Trophoblast cell (in vitro differentiated cells and primary cell): Measurements from ENCODE around the gene ASIC4.

Experiments used
- DNase-seq, 2 donors: peaks; one replicate each; pipeline ENCODE4 v3.0.0-alpha.2; 2016
- H2AFZ ChIP-seq: 2 replicates; pipeline ENCODE4 v1.6.1; 2013; ENCODE audit warnings: low read length, moderate library complexity, mild to moderate bottlenecking; ENCODE audit not compliant: insufficient read depth, poor library complexity
- H2AK5ac ChIP-seq: 2 replicates; pipeline ENCODE4 v1.6.1; 2013; ENCODE audit warnings: mild to moderate bottlenecking, low read length
- H2BK120ac ChIP-seq: 2 replicates; pipeline ENCODE4 v1.6.1; 2013; ENCODE audit warnings: low read length, mild to moderate bottlenecking, moderate library complexity; ENCODE audit not compliant: insufficient read depth, poor library complexity
- H2BK12ac ChIP-seq: 2 replicates; pipeline ENCODE4 v1.6.1; 2013; ENCODE audit warnings: mild to moderate bottlenecking, low read length, moderate library complexity
- H2BK5ac ChIP-seq: 2 replicates; pipeline ENCODE4 v1.6.1; 2013; ENCODE audit warnings: low read length, low read depth, moderate library complexity, mild to moderate bottlenecking; ENCODE audit not compliant: poor library complexity
- H3K14ac ChIP-seq: 2 replicates; pipeline ENCODE4 v1.6.1; 2013; ENCODE audit warnings: mild to moderate bottlenecking, low read length
- H3K18ac ChIP-seq: 2 replicates; pipeline ENCODE4 v1.6.1; 2013; ENCODE audit warnings: mild to moderate bottlenecking, low read length
- H3K23ac ChIP-seq: 2 replicates; pipeline ENCODE4 v1.6.1; 2013; ENCODE audit warnings: low read length
- H3K27ac ChIP-seq: 2 replicates; pipeline ENCODE4 v1.5.1; 2013; ENCODE audit warnings: low read depth, mild to moderate bottlenecking, inconsistent platforms, low read length, moderate library complexity
- H3K27me3 ChIP-seq: 2 replicates; pipeline ENCODE4 v1.6.1; 2013; ENCODE audit warnings: inconsistent platforms, mild to moderate bottlenecking, low read length, moderate library complexity; ENCODE audit not compliant: insufficient read depth
- H3K36me3 ChIP-seq, 2 experiments: 1 replicate in 1 of 2; 2 replicates in 1 of 2; pipeline ENCODE4 v1.6.1; 2013; ENCODE audit warnings: low read length in 2 of 2, mild to moderate bottlenecking in 2 of 2, moderate library complexity in 1 of 2; ENCODE audit not compliant: insufficient read depth in 2 of 2, control insufficient read depth in 1 of 2
- H3K4ac ChIP-seq: 2 replicates; pipeline ENCODE4 v1.6.1; 2013; ENCODE audit warnings: low read depth, mild to moderate bottlenecking, low read length, moderate library complexity
- H3K4me1 ChIP-seq, 2 experiments: 1 replicate in 1 of 2; 2 replicates in 1 of 2; pipeline ENCODE4 v1.6.1; 2013; ENCODE audit warnings: low read length in 2 of 2, mild to moderate bottlenecking in 2 of 2, moderate library complexity in 1 of 2; ENCODE audit not compliant: insufficient read depth in 2 of 2, control insufficient read depth in 1 of 2
- H3K4me2 ChIP-seq: 2 replicates; pipeline ENCODE4 v1.6.1; 2013; ENCODE audit warnings: inconsistent platforms, mild to moderate bottlenecking, low read length, moderate library complexity
- H3K4me3 ChIP-seq: 2 replicates; pipeline ENCODE4 v1.5.1; 2013; ENCODE audit warnings: mild to moderate bottlenecking, low read depth, low read length, inconsistent platforms
- H3K79me1 ChIP-seq: one replicate; pipeline ENCODE4 v1.6.1; 2013; ENCODE audit warnings: low read length
- H3K79me2 ChIP-seq: 2 replicates; pipeline ENCODE4 v1.6.1; 2013; ENCODE audit warnings: low read length, mild to moderate bottlenecking; ENCODE audit not compliant: control insufficient read depth, insufficient read depth, poor library complexity
- H3K9ac ChIP-seq: 2 replicates; pipeline ENCODE4 v1.6.1; 2013; ENCODE audit warnings: mild to moderate bottlenecking, low read length
- H3K9me3 ChIP-seq: 2 replicates; pipeline ENCODE4 v1.6.1; 2013; ENCODE audit warnings: low read depth, mild to moderate bottlenecking, control low read depth, inconsistent platforms, low read length; ENCODE audit not compliant: insufficient read depth
- H4K12ac ChIP-seq: 2 replicates; pipeline ENCODE4 v1.6.1; 2013; ENCODE audit warnings: low read depth, mild to moderate bottlenecking, low read length, moderate library complexity
- H4K8ac ChIP-seq: 2 replicates; pipeline ENCODE4 v1.6.1; 2013; ENCODE audit warnings: low read depth, mild to moderate bottlenecking, low read length, moderate library complexity
- H4K91ac ChIP-seq: one replicate; pipeline ENCODE4 v1.6.1; 2013; ENCODE audit warnings: low read depth, mild to moderate bottlenecking, low read length, moderate library complexity
- WGBS: extraction: QIAGEN DNeasy Blood & Tissue Kit; methylation state at CpG from one replicate; pipeline ENCODE4 v1.1.7; 2013; ENCODE audit warnings: missing lambda C conversion rate; ENCODE audit not compliant: insufficient read length, insufficient coverage; ENCODE audit errors: extremely low coverage; 5-methylcytosine and 5-hydroxymethylcytosine counted together

Gene ASIC4

DNA sequence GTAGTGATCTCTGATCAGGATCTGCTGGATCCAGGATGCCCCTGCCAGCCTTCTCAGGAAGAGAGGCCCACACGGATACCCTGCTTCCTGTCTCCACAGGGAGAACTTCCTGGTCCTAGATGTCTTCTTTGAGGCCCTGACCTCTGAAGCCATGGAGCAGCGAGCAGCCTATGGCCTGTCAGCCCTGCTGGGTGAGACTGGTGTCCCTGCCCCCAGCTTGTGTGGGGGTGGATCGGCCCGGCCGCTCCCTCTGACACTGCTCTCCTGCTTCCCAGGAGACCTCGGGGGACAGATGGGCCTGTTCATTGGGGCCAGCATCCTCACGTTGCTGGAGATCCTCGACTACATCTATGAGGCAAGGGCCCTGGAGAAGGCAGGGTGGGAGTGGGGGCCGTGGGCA is 22.7 kb downstream of the ASIC4 start:
- Histone ChIP-seq H3K4me3 (no peak overlapping the region), H3K4me2 (no peak overlapping the region), H4K8ac (no peak overlapping the region), H2AK5ac (no peak overlapping the region), H3K36me3 (peaks cover 31 to 33% of the 10 kb centered on the region in 2 experiments), H3K4ac (no peak overlapping the region), H3K14ac (no peak overlapping the region), H4K91ac (peak overlapping the region; percentile 21), H3K79me2 (peaks cover 1% of the 10 kb centered on the region), H4K12ac (no peak overlapping the region), H3K27me3 (no peaks in the 10 kb centered on the region), H3K9me3 (no peaks in the 10 kb centered on the region), H3K9ac (no peak overlapping the region), H3K79me1 (peaks cover 2% of the 10 kb centered on the region), H2BK120ac (no peak overlapping the region), H2AFZ (no peak overlapping the region), H3K18ac (no peak overlapping the region), H2BK12ac (no peak overlapping the region), H2BK5ac (no peak overlapping the region), H3K27ac (no peak overlapping the region), H3K23ac (no peak overlapping the region), H3K4me1 (peaks cover 7 to 17% of the 10 kb centered on the region in 2 experiments)
- DNase-seq = no peak
- no CpG with 5 or more reads among the region's 9 CpGs for WGBS

DNA sequence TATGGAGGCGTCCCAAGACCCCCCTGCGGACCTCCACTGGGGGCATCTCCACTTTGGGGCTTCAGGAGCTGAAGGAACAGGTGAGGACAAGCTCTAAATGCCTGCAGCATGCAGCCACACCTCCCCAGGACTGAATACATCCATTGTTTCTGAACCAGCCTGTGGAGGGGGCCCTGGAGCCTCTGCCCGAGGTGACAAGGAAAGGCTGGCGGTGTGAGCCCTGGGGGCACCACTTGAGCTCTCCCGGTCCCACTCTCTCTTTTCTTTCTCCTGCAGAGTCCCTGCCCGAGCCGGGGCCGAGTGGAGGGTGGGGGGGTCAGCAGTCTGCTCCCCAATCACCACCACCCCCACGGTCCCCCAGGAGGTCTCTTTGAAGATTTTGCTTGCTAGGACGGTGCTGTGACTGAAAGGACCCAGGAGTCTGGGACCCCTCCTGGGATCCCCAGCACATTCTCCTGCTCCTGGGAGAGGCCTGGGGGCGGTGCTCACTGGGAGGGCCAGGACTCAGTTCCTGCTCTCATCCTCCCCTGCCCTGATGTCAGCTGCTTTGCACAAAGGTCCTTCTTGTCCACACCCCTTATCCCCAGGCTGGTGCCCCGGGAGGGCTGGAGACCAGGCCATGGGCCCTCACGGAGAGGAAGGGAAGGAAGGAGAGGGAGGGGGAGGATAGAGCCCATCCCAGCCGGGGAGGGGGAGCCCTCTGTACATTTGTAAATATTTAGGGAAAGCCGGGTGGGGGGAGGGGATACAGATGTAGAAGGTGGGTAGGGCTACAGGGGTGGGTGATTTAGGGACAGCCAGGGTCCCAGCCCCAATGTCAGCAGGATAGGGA is 23.6 kb downstream of the ASIC4 start:
- no CpG with 5 or more reads among the region's 15 CpGs for WGBS
- no peak overlapping the region for H3K4me2 ChIP-seq
- H3K36me3 ChIP-seq = peaks cover 31 to 33% of the 10 kb centered on the region in 2 experiments
- no peak overlapping the region for H3K9ac ChIP-seq
- H3K4me1 ChIP-seq = peaks cover 8 to 22% of the 10 kb centered on the region in 2 experiments
- no peak overlapping the region for H2BK120ac ChIP-seq
- H3K4ac ChIP-seq = no peak overlapping the region
- H4K12ac ChIP-seq = no peak overlapping the region
- H2BK12ac ChIP-seq = no peak overlapping the region
- no peak overlapping the region for H2AK5ac ChIP-seq
- no peak overlapping the region for H4K8ac ChIP-seq
- peak overlapping the region; percentile 29 for H3K18ac ChIP-seq
- peaks cover 3% of the 10 kb centered on the region for H3K79me2 ChIP-seq
- H3K79me1 ChIP-seq = peaks cover 4% of the 10 kb centered on the region
- no peak overlapping the region for H3K23ac ChIP-seq
- no peak overlapping the region for H3K14ac ChIP-seq
- H3K27me3 ChIP-seq = no peaks in the 10 kb centered on the region
- no peak overlapping the region for H3K4me3 ChIP-seq
- H3K27ac ChIP-seq = peak overlapping the region; percentile 8
- no peak overlapping the region for H2BK5ac ChIP-seq
- H2AFZ ChIP-seq = no peak overlapping the region
- no peak overlapping the region for H4K91ac ChIP-seq
- H3K9me3 ChIP-seq = no peaks in the 10 kb centered on the region
- peak in 1 of 2 donors; percentile 18 for DNase-seq

DNA sequence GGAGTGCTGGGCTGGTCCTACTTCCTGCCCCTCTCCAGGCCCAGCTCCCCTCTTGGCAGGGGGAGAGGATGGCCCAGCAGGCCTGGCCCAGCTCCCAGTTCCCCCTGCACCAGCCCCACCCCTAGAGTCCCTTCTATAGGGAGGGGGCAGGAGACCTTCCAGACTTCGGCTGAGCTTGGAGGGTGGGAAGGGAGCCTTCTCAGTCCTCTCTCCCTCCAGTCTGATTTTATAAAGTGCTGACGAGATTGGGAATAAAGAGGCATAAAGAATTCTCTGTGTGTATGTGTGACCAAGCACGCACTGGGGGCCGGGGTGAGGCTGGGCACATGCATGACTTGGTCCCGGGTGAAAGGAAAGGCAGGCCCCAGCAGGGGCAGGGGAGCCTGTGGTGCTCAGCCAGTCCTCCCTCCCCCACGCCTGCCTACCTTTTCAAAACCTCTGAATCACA is 24.2 kb downstream of the ASIC4 start:
- H3K18ac ChIP-seq = peak overlapping the region; percentile 29
- no peak overlapping the region for H4K91ac ChIP-seq
- no peak overlapping the region for H3K14ac ChIP-seq
- H2AFZ ChIP-seq = no peak overlapping the region
- no peak overlapping the region for H3K23ac ChIP-seq
- H3K79me1 ChIP-seq = peaks cover 9% of the 10 kb centered on the region
- H3K79me2 ChIP-seq = peaks cover 8% of the 10 kb centered on the region
- peak overlapping the region; percentile 8 for H3K27ac ChIP-seq
- no peaks in the 10 kb centered on the region for H3K27me3 ChIP-seq
- H2AK5ac ChIP-seq = no peak overlapping the region
- peaks cover 31 to 33% of the 10 kb centered on the region in 2 experiments for H3K36me3 ChIP-seq
- no peak overlapping the region for H3K9ac ChIP-seq
- no peak overlapping the region for H3K4ac ChIP-seq
- no peak overlapping the region for H2BK120ac ChIP-seq
- no peak overlapping the region for H3K4me3 ChIP-seq
- no peak overlapping the region for H4K8ac ChIP-seq
- no peaks in the 10 kb centered on the region for H3K9me3 ChIP-seq
- no peak overlapping the region for H2BK12ac ChIP-seq
- DNase-seq = no peak
- WGBS = no CpG with 5 or more reads among the region's 6 CpGs
- H3K4me1 ChIP-seq = peaks cover 8 to 22% of the 10 kb centered on the region in 2 experiments
- no peak overlapping the region for H2BK5ac ChIP-seq
- no peak overlapping the region for H3K4me2 ChIP-seq
- no peak overlapping the region for H4K12ac ChIP-seq

DNA sequence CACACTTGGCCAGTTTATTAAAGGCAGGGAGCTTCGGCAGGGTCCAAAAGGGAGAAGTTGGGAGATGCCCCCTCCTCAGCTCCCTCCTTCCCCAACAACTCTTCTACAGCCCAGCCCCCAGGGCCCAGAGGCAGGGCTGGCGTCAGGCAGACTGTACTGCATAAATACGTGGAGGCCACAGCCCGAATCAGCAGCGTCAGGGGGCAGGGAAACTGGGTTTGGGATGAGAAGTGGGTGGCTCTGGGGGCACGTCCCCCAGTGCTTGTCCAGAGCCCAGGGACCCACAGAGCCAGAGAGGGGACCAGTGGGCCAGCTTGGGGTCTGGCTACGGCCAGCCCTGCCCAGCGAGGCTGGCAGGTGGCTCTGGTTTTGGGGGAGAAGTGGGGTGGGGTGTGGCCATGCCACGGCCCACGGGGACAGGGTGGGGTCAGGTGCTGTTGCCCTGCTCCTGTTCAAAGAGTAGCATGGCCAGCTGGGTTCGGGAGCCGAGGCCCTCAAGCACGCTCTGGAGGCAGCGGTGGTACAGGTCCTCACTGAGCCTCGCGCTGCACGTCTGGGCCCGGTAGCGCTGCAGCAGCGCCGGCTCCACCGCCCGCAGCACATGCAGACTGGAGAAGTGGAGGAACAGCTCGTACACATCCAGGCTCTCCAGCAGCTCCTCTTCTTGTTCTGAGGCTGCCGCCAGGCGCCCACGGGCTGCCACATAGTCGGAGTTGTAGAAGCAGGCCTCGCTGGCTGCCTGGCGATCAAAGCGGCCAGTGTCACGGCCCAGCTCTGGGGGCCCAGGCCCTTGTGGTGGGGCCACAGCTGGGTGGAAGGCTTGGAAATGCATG is 24.9 kb downstream of the ASIC4 start:
- DNase-seq = no peak
- Histone ChIP-seq H3K36me3 (peaks cover 31 to 33% of the 10 kb centered on the region in 2 experiments), H3K27me3 (no peaks in the 10 kb centered on the region), H4K8ac (no peak overlapping the region), H3K9ac (no peak overlapping the region), H3K4me3 (no peak overlapping the region), H3K18ac (no peak overlapping the region), H3K9me3 (no peaks in the 10 kb centered on the region), H2BK5ac (no peak overlapping the region), H2BK12ac (no peak overlapping the region), H3K4me1 (peaks cover 8 to 24% of the 10 kb centered on the region in 2 experiments), H2AFZ (no peak overlapping the region), H2AK5ac (no peak overlapping the region), H3K79me1 (peaks cover 9% of the 10 kb centered on the region), H3K4me2 (no peak overlapping the region), H2BK120ac (no peak overlapping the region), H3K79me2 (peaks cover 8% of the 10 kb centered on the region), H3K14ac (no peak overlapping the region), H3K4ac (no peak overlapping the region), H3K23ac (no peak overlapping the region), H4K91ac (no peak overlapping the region), H3K27ac (no peak overlapping the region), H4K12ac (no peak overlapping the region)
- no CpG with 5 or more reads among the region's 32 CpGs for WGBS
